WTC11 (cell line): ENCODE data around the gene AGBL4. TPM values are rescaled to one million over a fixed set of nuclear protein-coding genes. Genes with fewer than 3 reads are reported as not detected.

Experiments
- ATAC-seq: fragments of 200-7000 bp; cut with Tn5 transposase; 2 replicates; pipeline ENCODE4 v1.10.0; 2021; ENCODE audit warnings: mild to moderate bottlenecking, moderate library complexity
- CTCF ChIA-PET: fragments of 300-600 bp; sonication (Branson Sonifier 250); formaldehyde crosslinking; loops from one replicate; lab custom pipeline; 2021; ENCODE audit warnings: antibody characterized with exemption; lab: Charles Lee
- POLR2A ChIA-PET: fragments of 350-600 bp; sonication (Branson Sonifier 250); formaldehyde crosslinking; loops from one replicate; lab custom pipeline; 2021; ENCODE audit warnings: antibody characterized with exemption; lab: Charles Lee
- DNase-seq: peaks from one replicate; pipeline ENCODE4 v3.0.0; 2021; ENCODE audit warnings: low spot score
- H3K27ac Mint-ChIP-seq: 2 replicates; pipeline ENCODE4 v1.8.0; 2021; ENCODE audit warnings: mixed read lengths
- H3K27me3 Mint-ChIP-seq: 2 replicates; pipeline ENCODE4 v1.8.0; 2021; ENCODE audit warnings: low read depth, mild to moderate bottlenecking, moderate library complexity, mixed read lengths
- H3K36me3 Mint-ChIP-seq: 2 replicates; pipeline ENCODE4 v1.8.0; 2021; ENCODE audit warnings: mixed read lengths
- H3K4me1 Mint-ChIP-seq: 2 replicates; pipeline ENCODE4 v1.8.0; 2022; ENCODE audit warnings: mixed read lengths
- H3K4me3 Mint-ChIP-seq: 2 replicates; pipeline ENCODE4 v1.8.0; 2021; ENCODE audit warnings: mild to moderate bottlenecking, moderate library complexity, mixed read lengths
- H3K9me3 Mint-ChIP-seq: 2 replicates; pipeline ENCODE4 v1.8.0; 2021; ENCODE audit warnings: mixed read lengths
- ARID4B ChIP-seq: sonication (generic); formaldehyde crosslinking; IDR thresholded peaks from 2 replicates; pipeline ENCODE4 v1.8.0; 2023; ENCODE audit warnings: missing genetic modification reagents, mild to moderate bottlenecking, borderline replicate concordance
- ATF1 ChIP-seq: sonication (generic); formaldehyde crosslinking; IDR thresholded peaks from 2 replicates; pipeline ENCODE4 v1.8.1; 2023; ENCODE audit warnings: mild to moderate bottlenecking, moderate library complexity, missing genetic modification reagents
- CREB1 ChIP-seq: sonication (generic); formaldehyde crosslinking; IDR thresholded peaks from 2 replicates; pipeline ENCODE4 v1.8.0; 2023; ENCODE audit warnings: mild to moderate bottlenecking, missing genetic modification reagents
- CTCF ChIP-seq: fragments of 200-600 bp; IDR thresholded peaks from 2 replicates; pipeline ENCODE4 v1.8.0; 2022; ENCODE audit warnings: antibody characterized with exemption
- ESRRA ChIP-seq: sonication (generic); formaldehyde crosslinking; IDR thresholded peaks from 2 replicates; pipeline ENCODE4 v1.8.1; 2022; ENCODE audit warnings: mild to moderate bottlenecking, missing genetic modification reagents, borderline replicate concordance
- MLX ChIP-seq: sonication (generic); formaldehyde crosslinking; IDR thresholded peaks from 2 replicates; pipeline ENCODE4 v1.8.1; 2023; ENCODE audit warnings: mild to moderate bottlenecking, missing genetic modification reagents, moderate library complexity
- MXD4 ChIP-seq: fragments of 250-450 bp; sonication (Bioruptor Pico); IDR thresholded peaks from 2 replicates; pipeline ENCODE4 v1.8.0; 2021; ENCODE audit warnings: mild to moderate bottlenecking, moderate library complexity, borderline replicate concordance
- SMAD3 ChIP-seq: sonication (generic); formaldehyde crosslinking; IDR thresholded peaks from 2 replicates; pipeline ENCODE4 v1.8.0; 2022; ENCODE audit warnings: missing genetic modification reagents, mild to moderate bottlenecking, borderline replicate concordance
- SP1 ChIP-seq: sonication (generic); formaldehyde crosslinking; conservative IDR thresholded peaks from 2 replicates; pipeline ENCODE4 v1.8.1; 2022; ENCODE audit warnings: missing genetic modification reagents
- TCF7 ChIP-seq: sonication (generic); formaldehyde crosslinking; IDR thresholded peaks from 2 replicates; pipeline ENCODE4 v1.8.0; 2022; ENCODE audit warnings: mild to moderate bottlenecking, low read depth, missing genetic modification reagents, moderate library complexity
- TEAD1 ChIP-seq: sonication (generic); formaldehyde crosslinking; IDR thresholded peaks from 2 replicates; pipeline ENCODE4 v1.8.0; 2022; ENCODE audit warnings: mild to moderate bottlenecking, missing genetic modification reagents
- ZNF121 ChIP-seq: sonication (generic); formaldehyde crosslinking; IDR thresholded peaks from 2 replicates; pipeline ENCODE4 v1.8.0; 2023; ENCODE audit warnings: missing genetic modification reagents
- ZNF263 ChIP-seq: sonication (generic); formaldehyde crosslinking; IDR thresholded peaks from 2 replicates; pipeline ENCODE4 v1.8.1; 2022; ENCODE audit warnings: low read depth, mild to moderate bottlenecking, moderate library complexity, missing genetic modification reagents
- ZNF423 ChIP-seq: fragments of 250-450 bp; sonication (Bioruptor Pico); IDR thresholded peaks from 2 replicates; pipeline ENCODE4 v2.1.2; 2022; ENCODE audit warnings: mild to moderate bottlenecking, moderate library complexity
- ZNF532 ChIP-seq: fragments of 250-450 bp; sonication (Bioruptor Pico); IDR thresholded peaks from 2 replicates; pipeline ENCODE4 v1.9.0; 2021; ENCODE audit warnings: mild to moderate bottlenecking, borderline replicate concordance
- total RNA-seq: library from RNA; stranded (reverse); gene quantifications from 3 replicates; pipeline ENCODE4 v1.2.3, GENCODE V29; 2021
- TF ChIP-seq, protein P1 (sequence below): sonication (generic); formaldehyde crosslinking; IDR thresholded peaks from 2 replicates; pipeline ENCODE4 v1.8.1; 2022; ENCODE audit warnings: mild to moderate bottlenecking, moderate library complexity, missing genetic modification reagents

Gene AGBL4
- total RNA-seq, 1 experiment from 2014 or later: 0.87 TPM

DNA sequence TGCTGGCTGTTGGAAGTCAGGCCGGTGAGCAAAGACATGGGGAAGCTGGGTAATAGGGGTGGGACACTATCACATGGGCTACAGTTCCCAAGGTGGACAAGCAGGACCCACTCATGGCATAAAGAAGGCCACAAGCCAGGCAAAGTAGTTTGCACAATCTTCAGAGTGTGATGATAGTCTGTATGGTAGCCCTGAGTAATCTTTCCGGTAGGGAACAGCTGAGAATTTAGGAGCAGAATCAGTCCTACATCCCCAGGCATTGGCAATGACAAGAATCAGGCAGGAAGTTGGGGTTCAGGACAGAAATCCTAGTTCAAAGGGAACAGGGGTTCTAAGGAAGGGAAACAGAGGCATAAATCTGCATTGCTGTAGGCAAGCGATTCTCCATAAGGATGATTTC is 1527.8 kb downstream of the AGBL4 start (continued):
- TF ChIP-seq ARID4B: no peak
- no peak for TF ChIP-seq ZNF423 (CRISPR knock-in tag)
- no peak for TF ChIP-seq ESRRA (CRISPR knock-in tag)
- no peak for TF ChIP-seq CREB1 (CRISPR knock-in tag)
- no peak for TF ChIP-seq ZNF121 (CRISPR knock-in tag)
- no peak for TF ChIP-seq TCF7 (CRISPR knock-in tag)
- no peak for TF ChIP-seq MXD4
- no peak for TF ChIP-seq ZNF263 (CRISPR knock-in tag)
- TF ChIP-seq, protein P1, sequence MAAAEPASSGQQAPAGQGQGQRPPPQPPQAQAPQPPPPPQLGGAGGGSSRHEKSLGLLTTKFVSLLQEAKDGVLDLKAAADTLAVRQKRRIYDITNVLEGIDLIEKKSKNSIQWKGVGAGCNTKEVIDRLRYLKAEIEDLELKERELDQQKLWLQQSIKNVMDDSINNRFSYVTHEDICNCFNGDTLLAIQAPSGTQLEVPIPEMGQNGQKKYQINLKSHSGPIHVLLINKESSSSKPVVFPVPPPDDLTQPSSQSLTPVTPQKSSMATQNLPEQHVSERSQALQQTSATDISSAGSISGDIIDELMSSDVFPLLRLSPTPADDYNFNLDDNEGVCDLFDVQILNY: no peak
- no peak for TF ChIP-seq ZNF532 (CRISPR knock-in tag)
- no peak for TF ChIP-seq SMAD3 (CRISPR knock-in tag)
- TF ChIP-seq, all 79 proteins: peak for 0

- no peaks in the 10 kb centered on the region for H3K9me3 Mint-ChIP-seq
- H3K27me3 Mint-ChIP-seq: no peaks in the 10 kb centered on the region
- no peak overlapping the region for H3K4me3 Mint-ChIP-seq
- POLR2A ChIA-PET: no interaction called here
- no peak for TF ChIP-seq SP1 (CRISPR knock-in tag)
- no peak for TF ChIP-seq TEAD1
- TF ChIP-seq MLX (CRISPR knock-in tag): no peak
- TF ChIP-seq ZNF263 (CRISPR knock-in tag): no peak
- no peak for TF ChIP-seq CTCF
- TF ChIP-seq ATF1 (CRISPR knock-in tag): no peak
- H3K4me1 Mint-ChIP-seq: peaks cover 36% of the 10 kb centered on the region
- H3K27ac Mint-ChIP-seq: no peak overlapping the region
- H3K36me3 Mint-ChIP-seq: no peaks in the 10 kb centered on the region
- DNase-seq (no peak), ATAC-seq (no peak)
- CTCF ChIA-PET: no interaction called here
Observed at GRCh38 chr1:48495166-48495565, 1528.6 kb downstream of the AGBL4 start.
